HPDE6-E6E7 (cell line): ENCODE measurements around the gene HSD17B3.
"Not testable (repeated sequence)": the region's sequence is repeated elsewhere in the genome, so short reads cannot be mapped to it uniquely, and the experiment has no call there.

Experiments used
- DNase-seq: peaks from one replicate; pipeline ENCODE4 v3.0.0; 2011; ENCODE audit warnings: missing footprints; ENCODE audit errors: extremely low spot score

Gene HSD17B3

GRCh38 chr9:96195541-96195940 lies 106.4 kb downstream of the HSD17B3 start:
- no peak for DNase-seq

DNA sequence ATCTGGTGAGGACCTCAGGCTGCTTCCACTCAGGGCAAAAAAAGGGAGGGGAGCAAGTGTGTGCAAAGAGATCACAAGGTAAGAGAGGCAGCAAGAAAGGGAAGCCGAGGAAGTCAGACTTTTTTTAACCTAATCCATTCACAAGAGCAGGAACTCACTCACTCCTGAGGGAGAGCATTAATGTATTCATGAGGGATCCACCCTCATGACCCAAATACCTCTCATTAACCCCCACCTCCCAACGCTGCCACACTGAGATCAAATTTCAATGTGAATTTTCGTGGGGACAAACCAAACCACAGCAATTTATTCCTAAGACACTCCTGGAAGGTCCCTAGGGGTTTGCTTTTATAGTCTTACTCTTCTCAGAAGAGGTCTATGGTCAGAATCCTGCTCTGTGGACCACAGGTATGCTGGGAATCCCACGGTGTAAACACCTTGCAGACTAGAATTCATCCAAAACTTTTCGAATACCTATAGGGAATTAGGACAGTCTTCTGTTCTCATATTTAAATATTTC lies 108.7 kb downstream of the HSD17B3 start:
- no peak for DNase-seq

DNA sequence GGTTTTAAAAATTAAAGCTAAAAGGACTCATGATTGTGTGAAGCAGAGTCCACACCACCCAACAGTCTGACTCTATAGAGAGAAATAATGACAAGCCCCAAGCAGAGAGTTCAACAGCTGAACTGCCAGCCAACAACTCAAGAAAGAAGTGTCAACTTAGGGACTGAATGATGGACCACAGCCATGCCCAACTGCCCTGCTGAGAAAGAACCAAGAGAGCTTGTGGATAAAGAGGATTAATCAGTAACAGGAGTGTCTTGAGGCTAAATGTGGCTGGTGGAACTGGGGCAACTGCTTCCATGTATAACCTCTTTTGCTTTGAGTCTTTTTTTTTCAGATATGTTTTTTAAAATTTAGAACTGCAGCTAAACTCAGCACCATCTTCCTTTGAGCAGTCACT lies 109.3 kb downstream of the HSD17B3 start:
- no peak for DNase-seq

DNA sequence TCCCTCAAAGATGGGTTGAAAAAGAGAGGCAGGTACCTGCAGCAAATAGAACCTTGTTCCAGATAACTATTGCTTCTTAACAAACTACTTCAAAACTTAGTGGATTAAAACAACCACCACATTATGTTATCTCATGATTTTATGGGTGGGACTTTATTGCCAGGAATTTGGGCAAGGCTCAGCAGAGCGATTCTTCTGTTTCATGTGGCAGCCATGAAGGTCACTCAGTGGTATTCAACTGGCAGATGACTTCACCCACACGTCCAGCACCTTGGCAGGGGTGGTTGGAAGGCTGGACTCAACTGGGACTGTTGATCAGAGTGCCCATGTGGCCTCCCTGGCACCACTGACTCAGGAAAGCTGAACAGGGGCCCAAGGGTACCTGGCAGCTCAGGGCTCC lies 112.0 kb downstream of the HSD17B3 start:
- no peak for DNase-seq

GRCh38 chr9:96189581-96189980 lies 112.4 kb downstream of the HSD17B3 start:
- not testable (repeated sequence) for DNase-seq

DNA sequence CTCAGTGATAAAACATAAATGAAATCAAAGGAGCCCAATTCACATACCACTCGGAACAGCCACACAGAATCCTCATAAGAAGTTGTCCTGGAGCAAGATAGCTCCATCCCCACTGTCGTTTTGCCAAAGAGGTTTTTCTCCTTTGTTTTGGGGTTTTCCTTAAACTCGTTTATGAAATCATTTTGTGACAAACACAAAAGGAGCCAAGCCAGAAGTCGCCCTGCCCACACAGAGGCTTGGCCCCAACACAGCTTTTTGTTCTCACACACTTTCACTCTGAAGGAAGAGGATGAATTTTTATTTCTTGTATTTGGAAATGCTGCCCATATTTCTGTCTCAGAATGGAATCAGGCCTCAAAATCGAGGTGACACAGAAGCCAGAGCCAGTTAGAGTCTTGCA lies 113.4 kb downstream of the HSD17B3 start:
- no peak for DNase-seq

DNA sequence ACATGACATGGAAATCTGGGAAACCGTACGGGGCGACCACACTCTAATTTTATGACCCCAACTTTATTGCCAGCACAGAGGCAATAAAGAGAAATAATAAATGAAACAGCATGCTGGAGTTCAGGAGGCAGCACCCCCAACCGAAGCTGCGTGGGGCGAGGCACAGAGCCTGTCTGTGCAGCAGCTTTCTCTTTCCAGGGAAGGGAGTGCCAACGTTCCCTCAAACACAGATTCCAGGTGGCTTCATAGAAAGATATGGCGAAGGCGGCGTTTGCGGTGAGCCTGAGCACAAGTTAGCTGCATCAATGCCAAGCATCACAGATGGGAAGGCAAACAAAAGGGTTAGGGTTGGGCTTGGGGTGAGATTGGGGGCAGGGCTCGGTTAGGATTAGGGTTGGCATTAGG lies 114.8 kb downstream of the HSD17B3 start:
- no peak for DNase-seq

DNA sequence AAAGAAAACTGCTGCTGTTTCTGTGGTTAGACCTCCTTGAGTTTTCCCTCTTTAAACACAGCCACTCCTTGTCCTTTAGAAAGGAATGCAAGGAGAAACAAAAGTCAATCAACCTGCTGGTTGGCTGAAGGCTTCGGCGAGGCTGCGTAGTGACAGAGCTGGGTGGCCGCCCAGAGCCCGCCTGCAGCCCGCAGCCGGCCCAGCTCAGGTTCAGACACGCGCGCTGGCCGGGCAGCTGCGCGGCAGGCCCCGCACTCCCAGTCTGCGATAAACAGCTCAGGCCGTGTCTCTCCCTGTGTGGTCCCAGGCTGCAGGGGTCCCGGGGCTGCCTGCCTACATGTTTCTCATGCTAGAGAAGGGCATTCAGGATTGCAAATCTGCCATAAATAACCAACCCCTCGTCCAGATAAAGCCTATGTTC lies 115.4 kb downstream of the HSD17B3 start:
- peak; percentile 17 for DNase-seq

- DNase-seq, result no peak
Observed at GRCh38 chr9:96185518-96186156, 116.3 kb downstream of the HSD17B3 start.
